Liver (tissue), 9 donors: Measurements from ENCODE around the gene CBX4. TPM values are rescaled to one million over a fixed set of nuclear protein-coding genes. Genes with fewer than 3 reads are reported as not detected.
A peak's percentile ranks its signal among the peaks of the same experiment; 100 is the strongest.

Source experiments
- DNase-seq: peaks from one replicate; pipeline ENCODE4 v3.0.0-alpha.2; 2017; ENCODE audit warnings: low spot score
- H3K27ac ChIP-seq, 2 donors: one replicate each; pipeline ENCODE4 v1.7.0; 2013; ENCODE audit warnings: inconsistent platforms in 2 of 2, low read length in 2 of 2, control low read depth in 1 of 2, low read depth in 1 of 2, mild to moderate bottlenecking in 1 of 2
- H3K27me3 ChIP-seq, 4 donors: one replicate each; pipeline versions ENCODE4 v1.6.1 to v1.7.0; 2013; ENCODE audit warnings: low read length in 3 of 4, inconsistent platforms in 1 of 4, mild to moderate bottlenecking in 1 of 4, moderate library complexity in 1 of 4; ENCODE audit not compliant: control insufficient read depth in 4 of 4, insufficient read depth in 4 of 4
- H3K36me3 ChIP-seq, 4 donors: one replicate each; pipeline versions ENCODE4 v1.6.1 to v1.7.0; 2013; ENCODE audit warnings: low read length in 3 of 4, mild to moderate bottlenecking in 3 of 4, low read depth in 1 of 4, moderate library complexity in 1 of 4; ENCODE audit not compliant: control insufficient read depth in 4 of 4, insufficient read depth in 3 of 4
- H3K4me1 ChIP-seq, 4 donors: one replicate each; pipeline versions ENCODE4 v1.6.1 to v1.7.0; 2013; ENCODE audit warnings: low read length in 3 of 4, mild to moderate bottlenecking in 3 of 4, moderate library complexity in 1 of 4; ENCODE audit not compliant: control insufficient read depth in 4 of 4, insufficient read depth in 4 of 4
- H3K4me3 ChIP-seq, 3 donors: one replicate each; pipeline versions ENCODE4 v1.6.1 to v1.7.0; 2013; ENCODE audit warnings: low read length in 3 of 3, control low read depth in 1 of 3, low read depth in 1 of 3, mild to moderate bottlenecking in 1 of 3
- H3K9ac ChIP-seq, 2 donors: one replicate each; pipeline ENCODE4 v1.7.0; 2013; ENCODE audit warnings: low read length in 2 of 2, mild to moderate bottlenecking in 2 of 2, moderate library complexity in 2 of 2, control low read depth in 1 of 2, low read depth in 1 of 2
- H3K9me3 ChIP-seq, 4 donors: one replicate each; pipeline versions ENCODE4 v1.6.1 to v1.7.0; 2013; ENCODE audit warnings: low read length in 3 of 4; ENCODE audit not compliant: control insufficient read depth in 4 of 4
- EGR1 ChIP-seq, 2 donors: IDR thresholded peaks; 2 replicates each; pipeline ENCODE4 v1.6.1; 2016 to 2018; ENCODE audit warnings: antibody characterized with exemption in 2 of 2, low read depth in 2 of 2
- FOXA1 ChIP-seq: IDR thresholded peaks from 2 replicates; pipeline ENCODE4 v1.6.1; 2016; ENCODE audit warnings: antibody characterized with exemption
- FOXA2 ChIP-seq: IDR thresholded peaks from 2 replicates; pipeline ENCODE4 v1.6.1; 2016; ENCODE audit warnings: antibody characterized with exemption
- GABPA ChIP-seq, 2 donors: IDR thresholded peaks in 1 of 2; conservative IDR thresholded peaks in 1 of 2; 2 replicates each; pipeline ENCODE4 v1.6.1; 2016; ENCODE audit warnings: antibody characterized with exemption in 2 of 2, mild to moderate bottlenecking in 1 of 2, moderate library complexity in 1 of 2
- HNF4A ChIP-seq, 2 donors: conservative IDR thresholded peaks; 2 replicates each; pipeline ENCODE4 v1.6.1; 2016; ENCODE audit warnings: antibody characterized with exemption in 2 of 2, mild to moderate bottlenecking in 2 of 2
- HNF4G ChIP-seq: IDR thresholded peaks from 2 replicates; pipeline ENCODE4 v1.6.1; 2016; ENCODE audit warnings: antibody characterized with exemption
- JUND ChIP-seq, 2 donors: IDR thresholded peaks; 2 replicates each; pipeline ENCODE4 v1.6.1; 2016; ENCODE audit warnings: antibody characterized with exemption in 2 of 2
- NR2F2 ChIP-seq: IDR thresholded peaks from 2 replicates; pipeline ENCODE4 v1.6.1; 2016; ENCODE audit warnings: antibody characterized with exemption
- RAD21 ChIP-seq, 2 donors: IDR thresholded peaks; 2 replicates each; pipeline ENCODE4 v1.6.1; 2016; ENCODE audit warnings: antibody characterized with exemption in 2 of 2, mild to moderate bottlenecking in 2 of 2
- RXRA ChIP-seq, 2 donors: IDR thresholded peaks; 2 replicates each; pipeline ENCODE4 v1.6.1; 2017 to 2018; ENCODE audit warnings: antibody characterized with exemption in 2 of 2, mild to moderate bottlenecking in 1 of 2
- SP1 ChIP-seq: IDR thresholded peaks from 2 replicates; pipeline ENCODE4 v1.6.1; 2018; ENCODE audit warnings: antibody characterized with exemption, mild to moderate bottlenecking
- TAF1 ChIP-seq: conservative IDR thresholded peaks from 2 replicates; pipeline ENCODE4 v1.6.1; 2016; ENCODE audit warnings: antibody characterized with exemption, mild to moderate bottlenecking
- YY1 ChIP-seq: IDR thresholded peaks from 2 replicates; pipeline ENCODE4 v1.6.1; 2016; ENCODE audit warnings: antibody characterized with exemption, mild to moderate bottlenecking
- WGBS: extraction: QIAGEN DNeasy Blood & Tissue Kit; methylation state at CpG from one replicate; pipeline ENCODE4 v1.1.7; 2013; 5-methylcytosine and 5-hydroxymethylcytosine counted together
- polyA plus RNA-seq, 2 donors: library from polyadenylated mRNA; stranded (reverse) in 1 of 2; unstranded in 1 of 2; fragments of 200-250 nt in 1 of 2; fragments of >200 nt in 1 of 2; fragmentation: Nextera tagmentation in 1 of 2; extraction: Ambion mirVana in 1 of 2; gene quantifications; one replicate each; pipeline versions ENCODE4 v1.2.1 to v1.2.3, GENCODE V29; 2013 to 2015
- total RNA-seq, 2 donors: library from RNA; depleted of rRNA; stranded (reverse); fragments of >200 nt; gene quantifications; one replicate each; pipeline ENCODE4 v1.2.3, GENCODE V29; 2014
- TF ChIP-seq, protein P1 (sequence below): IDR thresholded peaks from 2 replicates; pipeline ENCODE4 v1.6.1; 2016; ENCODE audit warnings: antibody characterized with exemption
- TF ChIP-seq, protein P2 (sequence below): IDR thresholded peaks from 2 replicates; pipeline ENCODE4 v1.6.1; 2016; ENCODE audit warnings: antibody characterized with exemption
- TF ChIP-seq, protein P3 (sequence below): fragments of 150-350 bp; IDR thresholded peaks from 2 replicates; pipeline ENCODE4 v1.5.1; 2017; ENCODE audit warnings: improper control_type of control experiment, low read depth, low read length; ENCODE audit not compliant: missing input control
- TF ChIP-seq, protein P4 (sequence below): IDR thresholded peaks from 2 replicates; pipeline ENCODE4 v1.6.1; 2016; ENCODE audit warnings: antibody characterized with exemption, mild to moderate bottlenecking
- TF ChIP-seq, protein P5 (sequence below): IDR thresholded peaks from 2 replicates; pipeline ENCODE4 v1.6.1; 2016; ENCODE audit warnings: antibody characterized with exemption
- donor health status: healthy.
- donor health status: healthy.
- donor health status: healthy.
- donor health status: healthy.
- donor health status: healthy.

The CBX4 gene
- total and polyA plus RNA-seq, 4 donors = 4.8 to 8.9 (median 6.3) TPM

DNA sequence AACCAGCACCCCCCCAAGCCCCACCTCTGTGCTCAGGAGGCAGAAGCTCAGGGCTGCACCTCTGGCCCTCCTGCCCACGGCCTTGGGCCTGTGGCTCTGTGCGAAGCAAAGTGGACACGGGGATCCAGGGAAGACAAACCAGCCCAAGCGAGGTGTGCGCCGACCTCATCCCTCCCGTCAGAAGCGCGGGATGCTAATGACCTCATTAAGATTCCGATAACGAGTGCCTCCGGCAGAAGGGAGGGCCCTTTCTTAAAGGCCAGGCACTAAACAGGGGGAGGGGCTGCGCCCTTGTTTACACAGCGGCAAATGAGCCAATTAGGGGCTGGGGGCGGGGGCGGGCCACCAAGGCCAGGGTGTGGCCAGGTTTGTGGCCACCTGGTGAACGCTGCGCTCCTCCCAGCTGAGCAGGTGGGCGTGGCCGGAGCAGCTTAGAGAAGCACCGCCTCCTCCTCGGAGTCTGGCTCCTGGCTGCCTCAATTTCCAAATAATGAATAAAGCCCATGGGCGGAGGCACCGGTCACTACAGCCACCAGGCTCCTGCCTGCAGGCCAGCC, 3.2 kb downstream of the CBX4 start:
- DNase-seq = no peak
- no peaks in the 10 kb centered on the region for H3K27me3 ChIP-seq
- peaks cover 0 to 4% (median 1%) of the 10 kb centered on the region in 4 donors for H3K36me3 ChIP-seq
- H3K4me3 ChIP-seq = peak overlapping the region in 1 of 3 donors; percentile 66
- H3K27ac ChIP-seq = peak overlapping the region; percentile 79 to 94
- H3K9me3 ChIP-seq = no peaks in the 10 kb centered on the region
- WGBS = 59% methylated on average over 24 of the region's 24 CpGs
- no peak for TF ChIP-seq EGR1 (IDR thresholded peaks at IDR 0.05; ENCODE audit: low read depth in 2 of 2)
- TF ChIP-seq, protein P1, sequence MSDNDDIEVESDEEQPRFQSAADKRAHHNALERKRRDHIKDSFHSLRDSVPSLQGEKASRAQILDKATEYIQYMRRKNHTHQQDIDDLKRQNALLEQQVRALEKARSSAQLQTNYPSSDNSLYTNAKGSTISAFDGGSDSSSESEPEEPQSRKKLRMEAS = no peak
- TF ChIP-seq HNF4G = no peak
- TF ChIP-seq YY1 = no peak
- TF ChIP-seq FOXA1 = no peak
- no peak for TF ChIP-seq RAD21 (IDR thresholded peaks at IDR 0.05)
- no peak for TF ChIP-seq NR2F2
- no peak for TF ChIP-seq HNF4A (conservative IDR thresholded peaks at IDR 0.05)
- no peak for TF ChIP-seq JUND (IDR thresholded peaks at IDR 0.05)
- TF ChIP-seq RXRA (IDR thresholded peaks at IDR 0.05) = no peak
- no peak for TF ChIP-seq FOXA2
- TF ChIP-seq, protein P2, sequence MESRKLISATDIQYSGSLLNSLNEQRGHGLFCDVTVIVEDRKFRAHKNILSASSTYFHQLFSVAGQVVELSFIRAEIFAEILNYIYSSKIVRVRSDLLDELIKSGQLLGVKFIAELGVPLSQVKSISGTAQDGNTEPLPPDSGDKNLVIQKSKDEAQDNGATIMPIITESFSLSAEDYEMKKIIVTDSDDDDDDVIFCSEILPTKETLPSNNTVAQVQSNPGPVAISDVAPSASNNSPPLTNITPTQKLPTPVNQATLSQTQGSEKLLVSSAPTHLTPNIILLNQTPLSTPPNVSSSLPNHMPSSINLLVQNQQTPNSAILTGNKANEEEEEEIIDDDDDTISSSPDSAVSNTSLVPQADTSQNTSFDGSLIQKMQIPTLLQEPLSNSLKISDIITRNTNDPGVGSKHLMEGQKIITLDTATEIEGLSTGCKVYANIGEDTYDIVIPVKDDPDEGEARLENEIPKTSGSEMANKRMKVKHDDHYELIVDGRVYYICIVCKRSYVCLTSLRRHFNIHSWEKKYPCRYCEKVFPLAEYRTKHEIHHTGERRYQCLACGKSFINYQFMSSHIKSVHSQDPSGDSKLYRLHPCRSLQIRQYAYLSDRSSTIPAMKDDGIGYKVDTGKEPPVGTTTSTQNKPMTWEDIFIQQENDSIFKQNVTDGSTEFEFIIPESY = no peak
- TF ChIP-seq SP1 = no peak
- no peak for TF ChIP-seq TAF1
- TF ChIP-seq, protein P3, sequence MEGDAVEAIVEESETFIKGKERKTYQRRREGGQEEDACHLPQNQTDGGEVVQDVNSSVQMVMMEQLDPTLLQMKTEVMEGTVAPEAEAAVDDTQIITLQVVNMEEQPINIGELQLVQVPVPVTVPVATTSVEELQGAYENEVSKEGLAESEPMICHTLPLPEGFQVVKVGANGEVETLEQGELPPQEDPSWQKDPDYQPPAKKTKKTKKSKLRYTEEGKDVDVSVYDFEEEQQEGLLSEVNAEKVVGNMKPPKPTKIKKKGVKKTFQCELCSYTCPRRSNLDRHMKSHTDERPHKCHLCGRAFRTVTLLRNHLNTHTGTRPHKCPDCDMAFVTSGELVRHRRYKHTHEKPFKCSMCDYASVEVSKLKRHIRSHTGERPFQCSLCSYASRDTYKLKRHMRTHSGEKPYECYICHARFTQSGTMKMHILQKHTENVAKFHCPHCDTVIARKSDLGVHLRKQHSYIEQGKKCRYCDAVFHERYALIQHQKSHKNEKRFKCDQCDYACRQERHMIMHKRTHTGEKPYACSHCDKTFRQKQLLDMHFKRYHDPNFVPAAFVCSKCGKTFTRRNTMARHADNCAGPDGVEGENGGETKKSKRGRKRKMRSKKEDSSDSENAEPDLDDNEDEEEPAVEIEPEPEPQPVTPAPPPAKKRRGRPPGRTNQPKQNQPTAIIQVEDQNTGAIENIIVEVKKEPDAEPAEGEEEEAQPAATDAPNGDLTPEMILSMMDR = no peak
- TF ChIP-seq, protein P4, sequence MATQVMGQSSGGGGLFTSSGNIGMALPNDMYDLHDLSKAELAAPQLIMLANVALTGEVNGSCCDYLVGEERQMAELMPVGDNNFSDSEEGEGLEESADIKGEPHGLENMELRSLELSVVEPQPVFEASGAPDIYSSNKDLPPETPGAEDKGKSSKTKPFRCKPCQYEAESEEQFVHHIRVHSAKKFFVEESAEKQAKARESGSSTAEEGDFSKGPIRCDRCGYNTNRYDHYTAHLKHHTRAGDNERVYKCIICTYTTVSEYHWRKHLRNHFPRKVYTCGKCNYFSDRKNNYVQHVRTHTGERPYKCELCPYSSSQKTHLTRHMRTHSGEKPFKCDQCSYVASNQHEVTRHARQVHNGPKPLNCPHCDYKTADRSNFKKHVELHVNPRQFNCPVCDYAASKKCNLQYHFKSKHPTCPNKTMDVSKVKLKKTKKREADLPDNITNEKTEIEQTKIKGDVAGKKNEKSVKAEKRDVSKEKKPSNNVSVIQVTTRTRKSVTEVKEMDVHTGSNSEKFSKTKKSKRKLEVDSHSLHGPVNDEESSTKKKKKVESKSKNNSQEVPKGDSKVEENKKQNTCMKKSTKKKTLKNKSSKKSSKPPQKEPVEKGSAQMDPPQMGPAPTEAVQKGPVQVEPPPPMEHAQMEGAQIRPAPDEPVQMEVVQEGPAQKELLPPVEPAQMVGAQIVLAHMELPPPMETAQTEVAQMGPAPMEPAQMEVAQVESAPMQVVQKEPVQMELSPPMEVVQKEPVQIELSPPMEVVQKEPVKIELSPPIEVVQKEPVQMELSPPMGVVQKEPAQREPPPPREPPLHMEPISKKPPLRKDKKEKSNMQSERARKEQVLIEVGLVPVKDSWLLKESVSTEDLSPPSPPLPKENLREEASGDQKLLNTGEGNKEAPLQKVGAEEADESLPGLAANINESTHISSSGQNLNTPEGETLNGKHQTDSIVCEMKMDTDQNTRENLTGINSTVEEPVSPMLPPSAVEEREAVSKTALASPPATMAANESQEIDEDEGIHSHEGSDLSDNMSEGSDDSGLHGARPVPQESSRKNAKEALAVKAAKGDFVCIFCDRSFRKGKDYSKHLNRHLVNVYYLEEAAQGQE = no peak
- TF ChIP-seq, protein P5, sequence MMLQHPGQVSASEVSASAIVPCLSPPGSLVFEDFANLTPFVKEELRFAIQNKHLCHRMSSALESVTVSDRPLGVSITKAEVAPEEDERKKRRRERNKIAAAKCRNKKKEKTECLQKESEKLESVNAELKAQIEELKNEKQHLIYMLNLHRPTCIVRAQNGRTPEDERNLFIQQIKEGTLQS = no peak
- no peak for TF ChIP-seq GABPA (IDR thresholded peaks at IDR 0.05 in 1 of 2, conservative IDR thresholded peaks at IDR 0.05 in 1 of 2)
- peaks cover 40 to 77% (median 50%) of the 10 kb centered on the region in 4 donors for H3K4me1 ChIP-seq
- no peak overlapping the region for H3K9ac ChIP-seq
